Measurements from ENCODE around the gene NONO.

NONO gene

GRCh38 chrX:71241301-71241700 is 42.1 kb upstream of the NONO start:
- H2BK15ac ChIP-seq (ENCODE audit: low read length): no peak overlapping the region
- DNase-seq (ENCODE audit: low spot score): no peak
- no peak overlapping the region for H3K23ac ChIP-seq (ENCODE audit: low read depth, low read length, poor library complexity)
- no peak overlapping the region for H2BK5ac ChIP-seq (ENCODE audit: low read length)
- H3K4me1 ChIP-seq (ENCODE audit: control insufficient read depth in 2 of 2, insufficient read depth in 1 of 2, low read depth in 1 of 2, low read length in 2 of 2): no peaks in the 10 kb centered on the region
- H3K14ac ChIP-seq (ENCODE audit: low read length): no peak overlapping the region
- H3K4me3 ChIP-seq (ENCODE audit: low read length in 2 of 2): no peak overlapping the region
- no peak overlapping the region for H4K8ac ChIP-seq (ENCODE audit: low read depth, low read length)
- peaks cover 40 to 72% of the 10 kb centered on the region in 2 donors for H3K36me3 ChIP-seq (replicated peaks in 1 of 2; ENCODE audit: control insufficient read depth in 2 of 2, insufficient read depth in 2 of 2, low read length in 2 of 2)
- H4K91ac ChIP-seq (ENCODE audit: low read depth, low read length, poor library complexity): no peak overlapping the region
- H2BK12ac ChIP-seq (ENCODE audit: low read length): no peak overlapping the region
- H3K79me1 ChIP-seq (ENCODE audit: low read depth, low read length): peaks cover 2% of the 10 kb centered on the region
- no CpG with 5 or more reads among the region's 6 CpGs for whole genome bisulfite sequencing, 2 donors (ENCODE audit: extremely low coverage in 2 of 2, insufficient read length in 2 of 2, insufficient replicate concordance in 1 of 2)
- H3K18ac ChIP-seq (ENCODE audit: low read length): no peak overlapping the region
- H2AK5ac ChIP-seq (ENCODE audit: low read depth, low read length): no peak overlapping the region
- no peak overlapping the region for H3K4me2 ChIP-seq (ENCODE audit: insufficient read depth, low read length, poor library complexity, severe bottlenecking)
- no peak overlapping the region for H2AFZ ChIP-seq (ENCODE audit: low read length)
- no peak overlapping the region for H3K4ac ChIP-seq (ENCODE audit: low read length)
- H3K9me3 ChIP-seq (replicated peaks in 1 of 2; ENCODE audit: control insufficient read depth in 2 of 2, insufficient read depth in 1 of 2, low read depth in 1 of 2, low read length in 2 of 2): no peaks in the 10 kb centered on the region
- no peak overlapping the region for H3K9ac ChIP-seq (ENCODE audit: low read depth, low read length, poor library complexity)
- H3K27ac ChIP-seq (replicated peaks; ENCODE audit: low read length): no peak overlapping the region
- no peaks in the 10 kb centered on the region for H3K27me3 ChIP-seq (ENCODE audit: control insufficient read depth in 3 of 3, insufficient read depth in 3 of 3, low read depth in 1 of 3, low read length in 3 of 3)
- no peak overlapping the region for H2BK120ac ChIP-seq (ENCODE audit: low read depth, low read length)

GRCh38 chrX:71244359-71245128 is 38.9 kb upstream of the NONO start:
- Histone ChIP-seq H2BK120ac (ENCODE audit: low read depth, low read length) (no peak overlapping the region), H2BK12ac (ENCODE audit: low read length) (no peak overlapping the region), H3K4ac (ENCODE audit: low read length) (no peak overlapping the region), H3K79me1 (ENCODE audit: low read depth, low read length) (peaks cover 6% of the 10 kb centered on the region), H4K8ac (ENCODE audit: low read depth, low read length) (no peak overlapping the region), H3K36me3 (replicated peaks in 1 of 2; ENCODE audit: control insufficient read depth in 2 of 2, insufficient read depth in 2 of 2, low read length in 2 of 2) (peaks cover 66 to 100% of the 10 kb centered on the region in 2 donors), H2BK5ac (ENCODE audit: low read length) (no peak overlapping the region), H3K4me1 (ENCODE audit: control insufficient read depth in 2 of 2, insufficient read depth in 1 of 2, low read depth in 1 of 2, low read length in 2 of 2) (no peaks in the 10 kb centered on the region), H3K18ac (ENCODE audit: low read length) (no peak overlapping the region), H2AFZ (ENCODE audit: low read length) (no peak overlapping the region), H3K23ac (ENCODE audit: low read depth, low read length, poor library complexity) (no peak overlapping the region), H3K14ac (ENCODE audit: low read length) (no peak overlapping the region), H3K27me3 (ENCODE audit: control insufficient read depth in 3 of 3, insufficient read depth in 3 of 3, low read depth in 1 of 3, low read length in 3 of 3) (no peaks in the 10 kb centered on the region), H3K9me3 (replicated peaks in 1 of 2; ENCODE audit: control insufficient read depth in 2 of 2, insufficient read depth in 1 of 2, low read depth in 1 of 2, low read length in 2 of 2) (no peaks in the 10 kb centered on the region), H3K27ac (replicated peaks; ENCODE audit: low read length) (no peak overlapping the region), H3K4me3 (ENCODE audit: low read length in 2 of 2) (no peak overlapping the region), H2AK5ac (ENCODE audit: low read depth, low read length) (no peak overlapping the region), H2BK15ac (ENCODE audit: low read length) (no peak overlapping the region), H3K9ac (ENCODE audit: low read depth, low read length, poor library complexity) (no peak overlapping the region), H3K4me2 (ENCODE audit: insufficient read depth, low read length, poor library complexity, severe bottlenecking) (no peak overlapping the region), H4K91ac (ENCODE audit: low read depth, low read length, poor library complexity) (no peak overlapping the region)
- no peak for DNase-seq (ENCODE audit: low spot score)
- WGBS, 2 donors (ENCODE audit: extremely low coverage in 2 of 2, insufficient read length in 2 of 2, insufficient replicate concordance in 1 of 2): no CpG with 5 or more reads among the region's 9 CpGs

DNA sequence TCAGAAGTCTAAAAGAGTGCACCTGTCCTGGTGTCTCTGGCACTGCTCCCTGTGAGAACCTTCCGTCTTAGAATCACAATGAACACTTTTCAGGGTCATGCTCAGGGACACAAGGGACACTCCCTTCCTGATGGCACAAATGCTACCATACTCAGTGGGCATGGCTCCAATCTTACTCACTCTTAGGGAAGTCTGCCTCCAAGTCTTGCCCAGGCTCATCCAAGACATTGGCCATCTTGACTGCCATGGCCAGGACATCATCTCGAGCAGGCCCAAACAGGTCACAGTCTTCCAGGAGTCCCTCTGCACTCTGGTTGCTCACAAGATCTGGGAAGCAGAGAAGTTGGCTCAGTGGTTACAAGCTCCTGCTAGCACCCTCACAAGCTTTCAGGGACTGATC is 38.3 kb upstream of the NONO start:
- H3K27me3 ChIP-seq (ENCODE audit: control insufficient read depth in 3 of 3, insufficient read depth in 3 of 3, low read depth in 1 of 3, low read length in 3 of 3): no peaks in the 10 kb centered on the region
- H2BK15ac ChIP-seq (ENCODE audit: low read length): no peak overlapping the region
- no peak overlapping the region for H2BK12ac ChIP-seq (ENCODE audit: low read length)
- H2BK5ac ChIP-seq (ENCODE audit: low read length): no peak overlapping the region
- no peak overlapping the region for H3K9ac ChIP-seq (ENCODE audit: low read depth, low read length, poor library complexity)
- no peak overlapping the region for H2AK5ac ChIP-seq (ENCODE audit: low read depth, low read length)
- WGBS, 2 donors (ENCODE audit: extremely low coverage in 2 of 2, insufficient read length in 2 of 2, insufficient replicate concordance in 1 of 2): no CpG with 5 or more reads among the region's 2 CpGs
- DNase-seq (ENCODE audit: low spot score): no peak
- H2BK120ac ChIP-seq (ENCODE audit: low read depth, low read length): no peak overlapping the region
- H2AFZ ChIP-seq (ENCODE audit: low read length): no peak overlapping the region
- H3K4ac ChIP-seq (ENCODE audit: low read length): no peak overlapping the region
- no peak overlapping the region for H3K23ac ChIP-seq (ENCODE audit: low read depth, low read length, poor library complexity)
- H3K4me3 ChIP-seq (ENCODE audit: low read length in 2 of 2): no peak overlapping the region
- no peak overlapping the region for H3K27ac ChIP-seq (replicated peaks; ENCODE audit: low read length)
- H3K4me1 ChIP-seq (ENCODE audit: control insufficient read depth in 2 of 2, insufficient read depth in 1 of 2, low read depth in 1 of 2, low read length in 2 of 2): no peaks in the 10 kb centered on the region
- H3K36me3 ChIP-seq (replicated peaks in 1 of 2; ENCODE audit: control insufficient read depth in 2 of 2, insufficient read depth in 2 of 2, low read length in 2 of 2): peaks cover 72 to 100% of the 10 kb centered on the region in 2 donors
- no peaks in the 10 kb centered on the region for H3K9me3 ChIP-seq (replicated peaks in 1 of 2; ENCODE audit: control insufficient read depth in 2 of 2, insufficient read depth in 1 of 2, low read depth in 1 of 2, low read length in 2 of 2)
- no peak overlapping the region for H3K18ac ChIP-seq (ENCODE audit: low read length)
- no peak overlapping the region for H4K8ac ChIP-seq (ENCODE audit: low read depth, low read length)
- H3K4me2 ChIP-seq (ENCODE audit: insufficient read depth, low read length, poor library complexity, severe bottlenecking): no peak overlapping the region
- peaks cover 9% of the 10 kb centered on the region for H3K79me1 ChIP-seq (ENCODE audit: low read depth, low read length)
- H3K14ac ChIP-seq (ENCODE audit: low read length): no peak overlapping the region
- H4K91ac ChIP-seq (ENCODE audit: low read depth, low read length, poor library complexity): no peak overlapping the region

- no peak overlapping the region for H2AFZ ChIP-seq (ENCODE audit: low read length)
- H3K36me3 ChIP-seq (replicated peaks in 1 of 2; ENCODE audit: control insufficient read depth in 2 of 2, insufficient read depth in 2 of 2, low read length in 2 of 2): peaks cover 40 to 67% of the 10 kb centered on the region in 2 donors
- peaks cover 15% of the 10 kb centered on the region for H3K79me1 ChIP-seq (ENCODE audit: low read depth, low read length)
- no peak overlapping the region for H2BK12ac ChIP-seq (ENCODE audit: low read length)
- no peak overlapping the region for H2BK15ac ChIP-seq (ENCODE audit: low read length)
- H3K27me3 ChIP-seq (ENCODE audit: control insufficient read depth in 3 of 3, insufficient read depth in 3 of 3, low read depth in 1 of 3, low read length in 3 of 3): no peaks in the 10 kb centered on the region
- DNase-seq (ENCODE audit: low spot score): no peak
- H3K4ac ChIP-seq (ENCODE audit: low read length): no peak overlapping the region
- no peak overlapping the region for H2AK5ac ChIP-seq (ENCODE audit: low read depth, low read length)
- H4K8ac ChIP-seq (ENCODE audit: low read depth, low read length): no peak overlapping the region
- H2BK5ac ChIP-seq (ENCODE audit: low read length): no peak overlapping the region
- H3K4me1 ChIP-seq (ENCODE audit: control insufficient read depth in 2 of 2, insufficient read depth in 1 of 2, low read depth in 1 of 2, low read length in 2 of 2): peaks cover 8 to 12% of the 10 kb centered on the region in 2 donors
- H2BK120ac ChIP-seq (ENCODE audit: low read depth, low read length): no peak overlapping the region
- no peaks in the 10 kb centered on the region for H3K9me3 ChIP-seq (replicated peaks in 1 of 2; ENCODE audit: control insufficient read depth in 2 of 2, insufficient read depth in 1 of 2, low read depth in 1 of 2, low read length in 2 of 2)
- no peak overlapping the region for H3K4me2 ChIP-seq (ENCODE audit: insufficient read depth, low read length, poor library complexity, severe bottlenecking)
- no peak overlapping the region for H4K91ac ChIP-seq (ENCODE audit: low read depth, low read length, poor library complexity)
- H3K18ac ChIP-seq (ENCODE audit: low read length): no peak overlapping the region
- H3K23ac ChIP-seq (ENCODE audit: low read depth, low read length, poor library complexity): no peak overlapping the region
- no CpG with 5 or more reads among the region's 9 CpGs for WGBS, 2 donors (ENCODE audit: extremely low coverage in 2 of 2, insufficient read length in 2 of 2, insufficient replicate concordance in 1 of 2)
- no peak overlapping the region for H3K27ac ChIP-seq (replicated peaks; ENCODE audit: low read length)
- H3K9ac ChIP-seq (ENCODE audit: low read depth, low read length, poor library complexity): no peak overlapping the region
- H3K4me3 ChIP-seq (ENCODE audit: low read length in 2 of 2): no peak overlapping the region
- no peak overlapping the region for H3K14ac ChIP-seq (ENCODE audit: low read length)
Measured at GRCh38 chrX:71250841-71251240, 32.6 kb upstream of the NONO start.
